Measurements from ENCODE around the gene PTPRCAP. TPM values are rescaled to one million over a fixed set of nuclear protein-coding genes. Genes with fewer than 3 reads are reported as not detected.

The PTPRCAP gene
- total RNA-seq, 1 donor from 2014 or later, result 2.5 TPM

- Histone ChIP-seq H3K27me3 (ENCODE audit: control insufficient read depth, insufficient read depth, low read length) (peaks cover 24% of the 10 kb centered on the region), H3K36me3 (ENCODE audit: control insufficient read depth, insufficient read depth, low read length) (no peaks in the 10 kb centered on the region), H3K4me3 (ENCODE audit: low read depth, low read length) (no peak overlapping the region)
- no peak for DNase-seq (ENCODE audit: low read depth)
- no peak for TF ChIP-seq CTCF (IDR thresholded peaks at IDR 0.05; ENCODE audit: insufficient read depth, low read length, poor library complexity, severe bottlenecking)
These were observed 27.1 kb downstream of the PTPRCAP start for GRCh38 chr11:67410369-67410831.

- H3K4me3 ChIP-seq (ENCODE audit: low read depth, low read length), result no peak overlapping the region
- no peak for TF ChIP-seq CTCF (IDR thresholded peaks at IDR 0.05; ENCODE audit: insufficient read depth, low read length, poor library complexity, severe bottlenecking)
- peaks cover 19% of the 10 kb centered on the region for H3K27me3 ChIP-seq (ENCODE audit: control insufficient read depth, insufficient read depth, low read length)
- no peaks in the 10 kb centered on the region for H3K36me3 ChIP-seq (ENCODE audit: control insufficient read depth, insufficient read depth, low read length)
- no peak for DNase-seq (ENCODE audit: low read depth)
These were observed 27.6 kb downstream of the PTPRCAP start for GRCh38 chr11:67409781-67410368.

- Histone ChIP-seq H3K27me3 (ENCODE audit: control insufficient read depth, insufficient read depth, low read length) (peaks cover 13% of the 10 kb centered on the region), H3K36me3 (ENCODE audit: control insufficient read depth, insufficient read depth, low read length) (no peaks in the 10 kb centered on the region), H3K4me3 (ENCODE audit: low read depth, low read length) (no peak overlapping the region)
- DNase-seq (ENCODE audit: low read depth), result no peak
- no peak for TF ChIP-seq CTCF (IDR thresholded peaks at IDR 0.05; ENCODE audit: insufficient read depth, low read length, poor library complexity, severe bottlenecking)
These were observed 28.2 kb downstream of the PTPRCAP start for GRCh38 chr11:67409261-67409666.

- H3K27me3 ChIP-seq (ENCODE audit: control insufficient read depth, insufficient read depth, low read length), result peaks cover 13% of the 10 kb centered on the region
- no peak for TF ChIP-seq CTCF (IDR thresholded peaks at IDR 0.05; ENCODE audit: insufficient read depth, low read length, poor library complexity, severe bottlenecking)
- H3K36me3 ChIP-seq (ENCODE audit: control insufficient read depth, insufficient read depth, low read length), result no peaks in the 10 kb centered on the region
These were observed 28.9 kb downstream of the PTPRCAP start for GRCh38 chr11:67408437-67409200.

GRCh38 chr11:67407688-67408163 lies 29.8 kb downstream of the PTPRCAP start:
- H3K36me3 ChIP-seq (ENCODE audit: control insufficient read depth, insufficient read depth, low read length), result no peaks in the 10 kb centered on the region
- no peak overlapping the region for H3K4me3 ChIP-seq (ENCODE audit: low read depth, low read length)
- no peak for TF ChIP-seq CTCF (IDR thresholded peaks at IDR 0.05; ENCODE audit: insufficient read depth, low read length, poor library complexity, severe bottlenecking)
- DNase-seq (ENCODE audit: low read depth), result no peak
- peaks cover 10% of the 10 kb centered on the region for H3K27me3 ChIP-seq (ENCODE audit: control insufficient read depth, insufficient read depth, low read length)

More at GRCh38 chr11:67408437-67409200, 28.9 kb downstream of the PTPRCAP start:
- no peak for DNase-seq (ENCODE audit: low read depth)
- no peak overlapping the region for H3K4me3 ChIP-seq (ENCODE audit: low read depth, low read length)
